Stimulated activated effector memory CD8-positive, alpha-beta T cell treated with anti-CD3 and anti-CD28 coated beads, Interleukin-12 subunit alpha, Interleukin-12 subunit beta, amount 100 ng/mL, for 72 hours (primary cell): Measurements from ENCODE around the gene ZNF574.
"Not testable (repeated sequence)": the region's sequence is repeated elsewhere in the genome, so short reads cannot be mapped to it uniquely, and the experiment has no call there.

Source experiments
- ATAC-seq: fragments of 150-1000 bp; cut with Tn5 transposase; 2 replicates; pipeline ENCODE4 v1.10.0; 2021
- DNase-seq, 2 donors: peaks; one replicate each; pipeline ENCODE4 v3.0.0; 2021 to 2022; ENCODE audit warnings: low spot score in 2 of 2
- H3K27ac Mint-ChIP-seq: one replicate; pipeline ENCODE4 v1.8.0; 2022; ENCODE audit warnings: mild to moderate bottlenecking, mixed read lengths
- H3K36me3 Mint-ChIP-seq: one replicate; pipeline ENCODE4 v1.8.0; 2022; ENCODE audit warnings: mild to moderate bottlenecking, mixed read lengths
- H3K4me1 Mint-ChIP-seq: one replicate; pipeline ENCODE4 v1.8.0; 2022; ENCODE audit warnings: mixed read lengths
- H3K4me3 Mint-ChIP-seq: one replicate; pipeline ENCODE4 v1.8.0; 2022; ENCODE audit warnings: mild to moderate bottlenecking, mixed read lengths
- H3K9me3 Mint-ChIP-seq: one replicate; pipeline ENCODE4 v1.8.0; 2022; ENCODE audit warnings: mixed read lengths

ZNF574 gene

GRCh38 chr19:42097461-42097860, 21.5 kb downstream of the ZNF574 start:
- Mint-ChIP-seq H3K27ac (no peak overlapping the region), H3K9me3 (no peaks in the 10 kb centered on the region), H3K4me1 (peaks cover 15% of the 10 kb centered on the region)

DNA sequence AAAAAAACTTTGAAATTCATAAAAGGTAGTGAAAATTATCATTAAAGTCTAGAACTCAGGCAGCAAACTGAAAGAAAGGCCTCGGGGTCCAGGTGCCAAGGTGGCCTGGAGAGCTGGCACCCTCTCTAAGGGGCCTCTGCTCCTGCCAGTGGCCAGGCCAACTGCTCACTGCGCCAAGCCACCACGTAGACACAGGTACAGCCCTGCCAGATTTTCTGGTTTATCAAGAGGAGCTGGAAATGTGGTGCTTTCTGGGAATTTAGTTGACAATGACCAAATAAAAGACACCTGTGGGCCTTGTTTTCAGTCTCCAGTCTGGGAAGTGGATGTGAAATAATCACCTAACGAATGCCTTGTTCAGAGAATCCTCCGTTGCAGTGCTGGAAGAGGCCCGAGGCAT, 22.8 kb downstream of the ZNF574 start:
- peaks cover 99% of the 10 kb centered on the region for H3K36me3 Mint-ChIP-seq
- no peak overlapping the region for H3K4me3 Mint-ChIP-seq
- peaks cover 11% of the 10 kb centered on the region for H3K4me1 Mint-ChIP-seq
- DNase-seq (no peak), ATAC-seq (no peak)
- no peak overlapping the region for H3K27ac Mint-ChIP-seq
- H3K9me3 Mint-ChIP-seq, result no peaks in the 10 kb centered on the region

More at GRCh38 chr19:42097461-42097860, 21.5 kb downstream of the ZNF574 start:
- peaks cover 99% of the 10 kb centered on the region for H3K36me3 Mint-ChIP-seq
- DNase-seq, result no peak
- ATAC-seq, result no peak
- H3K4me3 Mint-ChIP-seq, result no peak overlapping the region

GRCh38 chr19:42099336-42099925, 23.5 kb downstream of the ZNF574 start:
- ATAC-seq, result no peak
- no peak for DNase-seq
- Mint-ChIP-seq H3K36me3 (peaks cover 99% of the 10 kb centered on the region), H3K27ac (no peak overlapping the region), H3K4me3 (no peak overlapping the region), H3K9me3 (no peaks in the 10 kb centered on the region), H3K4me1 (peaks cover 6% of the 10 kb centered on the region)

- H3K27ac Mint-ChIP-seq, ATAC-seq, DNase-seq, H3K9me3 Mint-ChIP-seq, H3K4me3 Mint-ChIP-seq, H3K4me1 Mint-ChIP-seq: not testable (repeated sequence)
- peaks cover 99% of the 10 kb centered on the region for H3K36me3 Mint-ChIP-seq
These were observed 24.3 kb downstream of the ZNF574 start for GRCh38 chr19:42100241-42100640.

DNA sequence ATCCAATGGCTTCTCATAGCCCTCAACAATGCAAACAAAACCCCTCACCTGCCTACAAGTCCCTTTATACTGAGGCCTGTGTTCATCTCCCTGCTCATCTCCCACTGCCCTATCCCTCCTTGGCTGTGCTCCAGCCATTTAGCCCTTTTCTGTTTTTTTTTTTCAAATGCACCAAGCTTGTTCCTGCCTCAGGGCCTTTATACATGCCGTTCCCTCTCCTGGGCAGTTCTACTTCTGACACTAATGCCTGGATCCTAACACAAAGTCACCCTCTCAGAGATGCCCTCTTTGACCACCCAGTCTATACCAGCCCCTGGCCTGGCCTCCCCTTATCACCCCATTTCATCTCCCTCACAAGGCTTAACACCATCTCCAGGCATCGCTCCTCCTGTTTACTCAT, 26.9 kb downstream of the ZNF574 start:
- DNase-seq (no peak), ATAC-seq (no peak)
- H3K36me3 Mint-ChIP-seq, result peaks cover 96% of the 10 kb centered on the region
- H3K9me3 Mint-ChIP-seq, result no peaks in the 10 kb centered on the region
- H3K4me3 Mint-ChIP-seq, result no peak overlapping the region
- H3K4me1 Mint-ChIP-seq, result peaks cover 16% of the 10 kb centered on the region
- no peak overlapping the region for H3K27ac Mint-ChIP-seq

- DNase-seq, result no peak
- H3K27ac Mint-ChIP-seq, result peak overlapping the region; percentile 71
- H3K4me1 Mint-ChIP-seq, result peaks cover 16% of the 10 kb centered on the region
- peaks cover 84% of the 10 kb centered on the region for H3K36me3 Mint-ChIP-seq
- H3K4me3 Mint-ChIP-seq, result peak overlapping the region; percentile 11
- ATAC-seq, result no peak
- H3K9me3 Mint-ChIP-seq, result no peaks in the 10 kb centered on the region
These were observed 29.4 kb downstream of the ZNF574 start for GRCh38 chr19:42105368-42105767.

DNA sequence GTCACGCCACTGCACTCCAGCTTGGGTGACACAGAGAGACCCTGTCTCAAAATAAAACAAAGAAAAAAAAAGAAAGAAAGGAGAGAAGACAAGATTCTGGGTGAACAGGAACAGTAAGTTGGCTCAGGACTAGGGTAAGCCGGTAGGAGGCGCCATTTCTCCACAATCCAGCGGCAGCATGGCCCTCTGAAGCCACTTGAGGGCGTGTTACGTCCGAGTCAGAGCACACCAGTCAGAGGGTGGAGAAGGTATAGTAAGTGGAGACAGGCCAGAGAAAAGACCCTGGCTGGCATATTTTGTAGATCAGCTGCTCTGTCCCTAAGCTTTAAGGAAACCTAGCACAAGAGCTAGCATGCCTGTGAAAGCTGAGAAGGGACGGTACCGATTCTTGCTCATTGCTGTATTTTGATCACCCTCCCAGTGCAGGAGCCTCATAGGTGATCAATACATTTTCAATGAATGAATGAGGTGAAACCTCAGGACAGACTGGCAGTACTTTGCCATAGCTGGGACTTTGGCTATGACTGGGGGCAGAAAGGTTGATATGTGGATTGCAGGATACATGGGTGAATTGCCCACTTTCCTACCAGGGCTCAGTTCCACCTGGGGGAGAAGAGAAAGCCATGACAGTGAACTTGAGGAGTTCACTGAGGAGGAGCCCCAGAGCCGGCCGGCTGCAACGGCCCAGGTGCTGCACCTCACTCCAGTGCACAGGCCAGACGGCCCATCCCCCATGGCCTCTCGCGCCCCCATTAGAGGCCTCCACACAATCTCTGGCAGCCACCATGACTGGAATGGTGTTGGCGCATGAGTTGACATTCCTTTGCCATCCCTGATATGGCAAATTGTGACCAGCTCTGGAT, 32.8 kb downstream of the ZNF574 start:
- Mint-ChIP-seq H3K9me3 (no peaks in the 10 kb centered on the region), H3K4me1 (peaks cover 40% of the 10 kb centered on the region), H3K36me3 (peaks cover 85% of the 10 kb centered on the region), H3K4me3 (no peak overlapping the region), H3K27ac (no peak overlapping the region)
- ATAC-seq (peak; percentile 94), DNase-seq (peak; percentile 82 to 92)

DNA sequence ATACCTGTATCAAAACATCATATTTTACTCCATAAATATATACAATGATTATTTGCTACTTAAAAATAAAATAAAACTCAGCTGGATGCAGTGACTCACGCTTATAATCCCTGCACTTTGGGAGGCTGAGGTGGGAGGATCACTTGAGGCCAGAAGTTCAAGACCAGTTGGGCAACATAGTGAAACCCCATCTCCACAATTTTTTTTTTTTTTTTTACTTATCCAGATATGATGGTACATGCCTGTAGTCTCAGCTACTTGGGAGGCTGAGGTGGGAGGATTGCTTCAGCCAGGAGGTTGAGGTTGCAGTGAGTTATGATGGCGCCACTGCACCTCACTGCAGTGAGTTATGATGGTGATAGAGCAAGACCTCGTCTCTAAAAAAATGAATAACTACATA, 33.9 kb downstream of the ZNF574 start:
- Mint-ChIP-seq H3K4me1 (peaks cover 46% of the 10 kb centered on the region), H3K9me3 (no peaks in the 10 kb centered on the region), H3K36me3 (peaks cover 85% of the 10 kb centered on the region), H3K4me3 (no peak overlapping the region), H3K27ac (no peak overlapping the region)
- ATAC-seq (no peak), DNase-seq (no peak)

DNA sequence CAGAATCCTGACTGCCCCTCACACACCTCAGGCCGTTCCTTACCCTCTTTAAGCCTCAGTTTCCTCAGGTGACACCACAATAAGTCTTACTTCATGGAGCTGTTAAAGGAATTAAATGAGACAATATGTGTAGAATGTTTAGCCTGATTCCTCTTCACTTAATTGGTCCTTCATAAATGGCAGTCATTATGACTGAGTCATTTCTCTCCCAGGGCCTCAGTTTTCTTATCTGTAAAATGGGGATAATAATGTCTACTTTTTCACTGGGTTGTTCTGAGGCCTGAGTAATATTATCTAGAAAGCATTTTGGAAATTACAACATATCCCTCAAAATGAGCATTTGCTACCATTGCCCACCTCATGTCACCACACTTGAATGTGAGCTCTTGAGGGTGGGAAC, 34.7 kb downstream of the ZNF574 start:
- Mint-ChIP-seq H3K4me1 (peaks cover 46% of the 10 kb centered on the region), H3K4me3 (no peak overlapping the region), H3K36me3 (peaks cover 85% of the 10 kb centered on the region), H3K9me3 (no peaks in the 10 kb centered on the region), H3K27ac (peak overlapping the region; percentile 74)
- ATAC-seq (no peak), DNase-seq (no peak)

GRCh38 chr19:42111384-42111783, 35.4 kb downstream of the ZNF574 start:
- Mint-ChIP-seq H3K36me3 (peaks cover 85% of the 10 kb centered on the region), H3K27ac (peak overlapping the region; percentile 74)
- DNase-seq, result no peak

GRCh38 chr19:42111811-42112210, 35.8 kb downstream of the ZNF574 start:
- H3K9me3 Mint-ChIP-seq, result no peaks in the 10 kb centered on the region
- no peak overlapping the region for H3K4me3 Mint-ChIP-seq
- peak overlapping the region; percentile 74 for H3K27ac Mint-ChIP-seq
- H3K4me1 Mint-ChIP-seq, result peaks cover 47% of the 10 kb centered on the region
- no peak for DNase-seq
- peaks cover 85% of the 10 kb centered on the region for H3K36me3 Mint-ChIP-seq
- no peak for ATAC-seq

More at GRCh38 chr19:42111384-42111783, 35.4 kb downstream of the ZNF574 start:
- Mint-ChIP-seq H3K4me3 (no peak overlapping the region), H3K9me3 (no peaks in the 10 kb centered on the region), H3K4me1 (peaks cover 42% of the 10 kb centered on the region)
- no peak for ATAC-seq

DNA sequence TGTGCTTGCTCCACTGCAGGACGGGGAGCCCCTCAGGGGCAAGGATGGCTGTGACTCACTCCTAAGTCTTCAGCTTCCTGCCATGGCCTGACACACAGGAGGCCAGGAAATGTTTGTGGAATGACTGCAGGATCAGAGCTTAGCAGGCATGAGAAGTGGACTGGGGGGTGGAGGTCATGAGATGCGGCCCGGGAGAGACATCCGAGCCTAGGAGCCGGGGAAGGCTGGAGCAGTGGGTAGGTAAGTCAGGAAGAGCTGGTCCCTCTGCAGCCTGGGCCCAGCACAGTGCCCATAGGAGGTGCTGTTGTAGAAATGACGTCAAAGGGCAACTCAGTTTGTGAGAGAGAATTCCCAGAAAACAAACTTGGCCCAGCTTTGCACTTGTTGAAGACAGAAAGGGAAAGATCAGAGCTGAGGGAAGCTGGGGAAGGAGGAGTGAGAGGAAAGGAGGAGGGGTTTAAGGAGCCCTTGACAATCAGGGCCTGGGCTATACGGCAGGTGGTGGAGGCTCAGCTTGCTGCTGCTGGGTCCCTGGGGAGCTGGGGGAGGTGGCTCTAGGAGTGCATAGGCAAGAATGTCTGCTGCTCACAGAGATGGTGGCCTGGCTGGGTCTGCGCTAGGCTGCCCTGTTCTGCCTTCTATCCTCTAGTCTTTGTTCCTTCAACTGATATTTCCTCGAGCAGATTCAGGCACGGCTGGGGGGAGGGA, 37.8 kb downstream of the ZNF574 start:
- H3K36me3 Mint-ChIP-seq, result peaks cover 88% of the 10 kb centered on the region
- no peak overlapping the region for H3K4me3 Mint-ChIP-seq
- peak overlapping the region; percentile 74 for H3K27ac Mint-ChIP-seq
- DNase-seq, result no peak
- peak; percentile 25 for ATAC-seq
- no peaks in the 10 kb centered on the region for H3K9me3 Mint-ChIP-seq
- peaks cover 55% of the 10 kb centered on the region for H3K4me1 Mint-ChIP-seq

GRCh38 chr19:42114412-42114811, 38.4 kb downstream of the ZNF574 start:
- H3K36me3 Mint-ChIP-seq, result peaks cover 94% of the 10 kb centered on the region
- H3K27ac Mint-ChIP-seq, result peak overlapping the region; percentile 74
- H3K9me3 Mint-ChIP-seq, result no peaks in the 10 kb centered on the region
- DNase-seq (no peak), ATAC-seq (no peak)
- no peak overlapping the region for H3K4me3 Mint-ChIP-seq
- H3K4me1 Mint-ChIP-seq, result peaks cover 58% of the 10 kb centered on the region

DNA sequence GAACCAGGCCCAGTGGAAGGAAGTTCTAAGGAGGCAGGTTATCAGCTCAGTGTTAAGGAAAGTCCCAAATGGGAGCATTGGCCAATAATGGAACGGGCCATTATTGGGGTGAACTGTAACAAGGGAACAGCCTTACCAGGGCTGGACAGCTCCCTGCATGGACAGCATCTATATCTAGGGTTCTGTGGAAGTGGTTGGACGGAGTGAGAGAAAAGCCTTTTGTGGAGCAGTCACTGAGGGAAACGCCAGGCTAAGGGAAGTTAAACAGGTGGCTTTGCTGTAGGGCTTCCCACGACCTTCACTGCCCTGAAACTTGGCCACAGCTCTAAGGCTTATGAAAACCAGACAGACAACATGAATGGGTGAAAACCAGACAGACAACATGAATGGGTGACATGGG, 39.3 kb downstream of the ZNF574 start:
- H3K27ac Mint-ChIP-seq, result no peak overlapping the region
- H3K4me1 Mint-ChIP-seq, result peaks cover 58% of the 10 kb centered on the region
- ATAC-seq, result no peak
- no peak for DNase-seq
- no peaks in the 10 kb centered on the region for H3K9me3 Mint-ChIP-seq
- no peak overlapping the region for H3K4me3 Mint-ChIP-seq
- peaks cover 98% of the 10 kb centered on the region for H3K36me3 Mint-ChIP-seq

DNA sequence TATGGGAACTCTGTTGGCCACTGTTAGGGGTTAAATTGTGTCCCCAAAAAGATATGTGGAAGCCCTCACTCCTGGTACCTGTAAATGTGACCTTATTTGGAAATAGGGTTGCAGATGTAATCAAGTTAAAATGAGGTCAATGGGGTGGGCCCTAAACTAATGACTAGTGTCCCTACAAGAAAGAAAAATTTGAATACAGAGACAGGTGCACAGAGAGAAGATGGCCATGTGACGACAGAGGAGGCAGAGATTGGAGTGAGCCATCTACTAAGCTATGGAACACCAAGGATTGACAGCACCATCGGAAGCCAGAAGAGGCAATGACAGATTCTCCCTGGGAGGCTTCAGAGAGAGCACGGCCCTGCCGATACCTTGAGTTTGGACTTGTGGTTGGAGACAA, 39.7 kb downstream of the ZNF574 start:
- peaks cover 98% of the 10 kb centered on the region for H3K36me3 Mint-ChIP-seq
- ATAC-seq (no peak), DNase-seq (no peak)
- peaks cover 60% of the 10 kb centered on the region for H3K4me1 Mint-ChIP-seq
- H3K9me3 Mint-ChIP-seq, result no peaks in the 10 kb centered on the region
- no peak overlapping the region for H3K27ac Mint-ChIP-seq
- H3K4me3 Mint-ChIP-seq, result no peak overlapping the region
